ENCODE data around the gene PARD3. TPM values are rescaled to one million over a fixed set of nuclear protein-coding genes. Genes with fewer than 3 reads are reported as not detected.

Gene PARD3
- total RNA-seq, 6 experiments from 2014 or later = 19.1 to 27.8 (median 22.0) TPM

GRCh38 chr10:34403512-34403911 lies 411.6 kb downstream of the PARD3 start:
- H3K36me3 ChIP-seq = no peaks in the 10 kb centered on the region
- intact Hi-C loops (cut with DNase I) = no loop called here
- no peak overlapping the region for H3K4me3 ChIP-seq
- no peaks in the 10 kb centered on the region for H3K27me3 ChIP-seq
- TF ChIP-seq, protein P1, sequence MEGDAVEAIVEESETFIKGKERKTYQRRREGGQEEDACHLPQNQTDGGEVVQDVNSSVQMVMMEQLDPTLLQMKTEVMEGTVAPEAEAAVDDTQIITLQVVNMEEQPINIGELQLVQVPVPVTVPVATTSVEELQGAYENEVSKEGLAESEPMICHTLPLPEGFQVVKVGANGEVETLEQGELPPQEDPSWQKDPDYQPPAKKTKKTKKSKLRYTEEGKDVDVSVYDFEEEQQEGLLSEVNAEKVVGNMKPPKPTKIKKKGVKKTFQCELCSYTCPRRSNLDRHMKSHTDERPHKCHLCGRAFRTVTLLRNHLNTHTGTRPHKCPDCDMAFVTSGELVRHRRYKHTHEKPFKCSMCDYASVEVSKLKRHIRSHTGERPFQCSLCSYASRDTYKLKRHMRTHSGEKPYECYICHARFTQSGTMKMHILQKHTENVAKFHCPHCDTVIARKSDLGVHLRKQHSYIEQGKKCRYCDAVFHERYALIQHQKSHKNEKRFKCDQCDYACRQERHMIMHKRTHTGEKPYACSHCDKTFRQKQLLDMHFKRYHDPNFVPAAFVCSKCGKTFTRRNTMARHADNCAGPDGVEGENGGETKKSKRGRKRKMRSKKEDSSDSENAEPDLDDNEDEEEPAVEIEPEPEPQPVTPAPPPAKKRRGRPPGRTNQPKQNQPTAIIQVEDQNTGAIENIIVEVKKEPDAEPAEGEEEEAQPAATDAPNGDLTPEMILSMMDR (IDR thresholded peaks at IDR 0.05) = no peak
- TF ChIP-seq POLR2A (IDR thresholded peaks at IDR 0.05) = no peak
- ATAC-seq (no peak), DNase-seq (no peak)
- 75% methylated on average over 4 of the region's 4 CpGs for WGBS (ENCODE audit: insufficient coverage, low coverage, low lambda C conversion rate, missing lambda C conversion rate)
- H3K27ac ChIP-seq = no peak overlapping the region
- H3K4me1 ChIP-seq = no peaks in the 10 kb centered on the region
- no peaks in the 10 kb centered on the region for H3K9me3 ChIP-seq

GRCh38 chr10:34400075-34400474 lies 415.0 kb downstream of the PARD3 start:
- 82% methylated on average over 3 of the region's 3 CpGs for WGBS (ENCODE audit: insufficient coverage, low coverage, low lambda C conversion rate, missing lambda C conversion rate)
- no peak for DNase-seq
- H3K4me1 ChIP-seq = no peaks in the 10 kb centered on the region
- TF ChIP-seq, protein P1 (IDR thresholded peaks at IDR 0.05) = no peak
- TF ChIP-seq POLR2A (IDR thresholded peaks at IDR 0.05) = no peak
- ATAC-seq = no peak
- H3K4me3 ChIP-seq = no peak overlapping the region
- intact Hi-C loops (cut with DNase I) = no loop called here
- no peaks in the 10 kb centered on the region for H3K9me3 ChIP-seq
- no peaks in the 10 kb centered on the region for H3K36me3 ChIP-seq
- H3K27me3 ChIP-seq = no peaks in the 10 kb centered on the region
- H3K27ac ChIP-seq = no peak overlapping the region

DNA sequence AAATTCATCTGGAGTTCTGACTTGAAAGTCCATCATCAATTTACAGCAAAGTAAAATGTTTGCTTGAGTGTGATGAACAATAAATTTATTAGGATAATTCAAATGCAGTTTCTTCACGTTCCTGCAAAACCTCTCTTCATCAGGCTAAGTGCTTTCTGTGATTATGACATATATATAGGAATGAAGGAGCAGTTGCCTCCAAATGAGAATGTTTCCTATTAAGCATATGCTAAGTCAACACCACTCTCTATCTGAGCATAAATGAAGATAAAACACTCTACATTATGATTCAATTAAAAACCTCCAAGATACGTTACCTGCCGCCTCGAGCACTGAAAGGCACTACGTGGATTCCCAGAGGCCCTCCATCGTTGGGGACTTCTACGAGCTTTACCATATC lies 416.1 kb downstream of the PARD3 start:
- H3K4me3 ChIP-seq = no peak overlapping the region
- DNase-seq = no peak
- H3K27me3 ChIP-seq = no peaks in the 10 kb centered on the region
- H3K36me3 ChIP-seq = no peaks in the 10 kb centered on the region
- no peak for TF ChIP-seq POLR2A (IDR thresholded peaks at IDR 0.05)
- no peak for ATAC-seq
- 75% methylated on average over 7 of the region's 7 CpGs for WGBS (ENCODE audit: insufficient coverage, low coverage, low lambda C conversion rate, missing lambda C conversion rate)
- intact Hi-C loops (cut with DNase I) = no loop called here
- no peaks in the 10 kb centered on the region for H3K9me3 ChIP-seq
- H3K27ac ChIP-seq = no peak overlapping the region
- no peaks in the 10 kb centered on the region for H3K4me1 ChIP-seq

GRCh38 chr10:34397324-34397723 lies 417.8 kb downstream of the PARD3 start:
- ATAC-seq = no peak
- 61% methylated on average over 1 of the region's 1 CpG for WGBS (ENCODE audit: insufficient coverage, low coverage, low lambda C conversion rate, missing lambda C conversion rate)
- no peaks in the 10 kb centered on the region for H3K36me3 ChIP-seq
- intact Hi-C loops (cut with DNase I) = no loop called here
- no peak for DNase-seq
- no peaks in the 10 kb centered on the region for H3K9me3 ChIP-seq
- TF ChIP-seq POLR2A (IDR thresholded peaks at IDR 0.05) = no peak
- TF ChIP-seq, protein P1 (IDR thresholded peaks at IDR 0.05) = no peak
- H3K27me3 ChIP-seq = no peaks in the 10 kb centered on the region
- H3K4me3 ChIP-seq = no peak overlapping the region
- no peak overlapping the region for H3K27ac ChIP-seq
- H3K4me1 ChIP-seq = no peaks in the 10 kb centered on the region

DNA sequence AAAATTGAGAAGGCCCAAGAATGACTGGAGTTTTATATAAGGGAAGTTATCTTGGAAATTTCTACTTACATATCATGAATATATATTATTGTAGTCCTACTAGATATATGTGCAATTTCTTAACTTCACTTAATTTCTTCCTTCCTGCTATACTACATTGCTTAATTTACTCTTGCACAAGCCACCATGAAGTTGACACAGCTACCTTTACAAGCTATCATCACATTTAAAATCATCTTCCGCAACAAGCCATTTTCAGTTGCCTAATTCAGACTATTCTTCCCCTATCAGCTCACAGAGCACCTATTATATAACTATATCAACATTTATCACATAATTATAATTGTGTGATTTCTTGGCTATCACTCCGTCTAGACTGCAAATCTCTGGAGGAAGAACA lies 418.4 kb downstream of the PARD3 start:
- intact Hi-C loops (cut with DNase I) = no loop called here
- Histone ChIP-seq H3K27me3 (no peaks in the 10 kb centered on the region), H3K36me3 (no peaks in the 10 kb centered on the region), H3K9me3 (no peaks in the 10 kb centered on the region), H3K4me1 (no peaks in the 10 kb centered on the region), H3K27ac (no peak overlapping the region), H3K4me3 (no peak overlapping the region)
- WGBS (ENCODE audit: insufficient coverage, low coverage, low lambda C conversion rate, missing lambda C conversion rate) = 88% methylated on average over 2 of the region's 2 CpGs
- TF ChIP-seq, protein P1 (IDR thresholded peaks at IDR 0.05) = no peak
- no peak for TF ChIP-seq POLR2A (IDR thresholded peaks at IDR 0.05)
- no peak for DNase-seq
- ATAC-seq = peak in 1 of 4 donors; percentile 27
